ENCODE data around the gene PGBD5.

Gene PGBD5

GRCh38 chr1:230285351-230285750, 140.8 kb downstream of the PGBD5 start:
- DNase-seq (ENCODE audit: low spot score): no peak
- POLR2A ChIA-PET (ENCODE audit: low non-redundant PET): no interaction called here
- H3K27ac ChIP-seq: no peak overlapping the region
- TF ChIP-seq CTCF (conservative IDR thresholded peaks at IDR 0.05; ENCODE audit: low read depth): no peak
- CTCF ChIA-PET: no interaction called here

GRCh38 chr1:230284891-230285290, 141.2 kb downstream of the PGBD5 start:
- ChIA-PET POLR2A (ENCODE audit: low non-redundant PET) (no interaction called here), CTCF (no interaction called here)
- no peak for DNase-seq (ENCODE audit: low spot score)
- no peak for TF ChIP-seq CTCF (conservative IDR thresholded peaks at IDR 0.05; ENCODE audit: low read depth)
- H3K27ac ChIP-seq: no peak overlapping the region

- CTCF ChIA-PET: no interaction called here
- POLR2A ChIA-PET (ENCODE audit: low non-redundant PET): no interaction called here
- no peak for TF ChIP-seq CTCF (conservative IDR thresholded peaks at IDR 0.05; ENCODE audit: low read depth)
- no peak for DNase-seq (ENCODE audit: low spot score)
- H3K27ac ChIP-seq: no peak overlapping the region
These were observed 142.5 kb downstream of the PGBD5 start for GRCh38 chr1:230283678-230284077.

GRCh38 chr1:230282157-230282556, 144.0 kb downstream of the PGBD5 start:
- no peak for TF ChIP-seq CTCF (conservative IDR thresholded peaks at IDR 0.05; ENCODE audit: low read depth)
- ChIA-PET POLR2A (ENCODE audit: low non-redundant PET) (no interaction called here), CTCF (no interaction called here)
- H3K27ac ChIP-seq: no peak overlapping the region
- DNase-seq (ENCODE audit: low spot score): no peak

GRCh38 chr1:230281556-230281955, 144.6 kb downstream of the PGBD5 start:
- ChIA-PET CTCF (no interaction called here), POLR2A (ENCODE audit: low non-redundant PET) (no interaction called here)
- DNase-seq (ENCODE audit: low spot score): no peak
- H3K27ac ChIP-seq: no peak overlapping the region
- TF ChIP-seq CTCF (conservative IDR thresholded peaks at IDR 0.05; ENCODE audit: low read depth): no peak

- no peak for TF ChIP-seq CTCF (conservative IDR thresholded peaks at IDR 0.05; ENCODE audit: low read depth)
- H3K27ac ChIP-seq: no peak overlapping the region
- CTCF ChIA-PET: interaction anchor here (0.7 kb wide), 1 partner anchor 620 kb away, joined by 5 read pairs; no protein-coding TSS in a partner anchor
- POLR2A ChIA-PET (ENCODE audit: low non-redundant PET): no interaction called here
- DNase-seq (ENCODE audit: low spot score): no peak
These were observed 145.2 kb downstream of the PGBD5 start for GRCh38 chr1:230280906-230281413.
